CD4-positive, alpha-beta T cell (primary cell): Measurements from ENCODE around the gene FAM131C. TPM values are rescaled to one million over a fixed set of nuclear protein-coding genes. Genes with fewer than 3 reads are reported as not detected.

Experiments
- ATAC-seq: fragments of 200-7000 bp; cut with Tn5 transposase; one replicate; pipeline ENCODE4 v1.10.0; 2022; ENCODE audit warnings: mild to moderate bottlenecking; ENCODE audit not compliant: poor library complexity
- CTCF ChIA-PET: fragments of 350-600 bp; sonication (Branson Sonifier 250); formaldehyde crosslinking; loops from one replicate; lab custom pipeline; 2021; ENCODE audit warnings: antibody characterized with exemption, inconsistent platforms; lab: Charles Lee
- POLR2A ChIA-PET: fragments of 350-600 bp; sonication (Branson Sonifier 250); formaldehyde crosslinking; loops from one replicate; lab custom pipeline; 2021; ENCODE audit warnings: antibody characterized with exemption, inconsistent platforms; lab: Charles Lee
- DNase-seq, 14 experiments: peaks; one replicate each; pipeline ENCODE4 v3.0.0-alpha.2; 2013 to 2020; ENCODE audit warnings: mixed read lengths in 2 of 14
- H3K27ac ChIP-seq, 2 donors: one replicate each; pipeline versions ENCODE4 v1.5.1 to v1.7.0; 2013; ENCODE audit warnings: low read length in 2 of 2, low read depth in 1 of 2, mild to moderate bottlenecking in 1 of 2
- H3K27me3 ChIP-seq, 2 experiments: 1 replicate in 1 of 2; 2 replicates in 1 of 2; pipeline versions ENCODE4 v1.6.1 to v1.7.0; 2013; ENCODE audit warnings: low read length in 2 of 2, control low read depth in 1 of 2, mild to moderate bottlenecking in 1 of 2, moderate library complexity in 1 of 2; ENCODE audit not compliant: insufficient read depth in 2 of 2, control insufficient read depth in 1 of 2
- H3K36me3 ChIP-seq: one replicate; pipeline ENCODE4 v1.6.1; 2013; ENCODE audit warnings: low read length, control low read depth; ENCODE audit not compliant: insufficient read depth
- H3K4me1 ChIP-seq: one replicate; pipeline ENCODE4 v1.6.1; 2013; ENCODE audit warnings: low read length, control low read depth; ENCODE audit not compliant: insufficient read depth
- H3K4me3 ChIP-seq: one replicate; pipeline ENCODE4 v1.5.1; 2013; ENCODE audit warnings: mild to moderate bottlenecking, low read length, moderate library complexity
- H3K9me3 ChIP-seq, 2 experiments: 1 replicate in 1 of 2; 2 replicates in 1 of 2; pipeline versions ENCODE4 v1.6.1 to v1.7.0; 2013; ENCODE audit warnings: low read length in 2 of 2, mild to moderate bottlenecking in 2 of 2, control low read depth in 1 of 2, moderate library complexity in 1 of 2; ENCODE audit not compliant: control insufficient read depth in 1 of 2, insufficient read depth in 1 of 2
- H3K27ac Mint-ChIP-seq: one replicate; pipeline ENCODE4 v1.8.0; 2020; ENCODE audit warnings: mixed read lengths
- H3K27me3 Mint-ChIP-seq: one replicate; pipeline ENCODE4 v1.8.0; 2021; ENCODE audit warnings: mixed read lengths
- H3K36me3 Mint-ChIP-seq: one replicate; pipeline ENCODE4 v1.8.0; 2021; ENCODE audit warnings: low read depth, mixed read lengths
- H3K4me1 Mint-ChIP-seq: one replicate; pipeline ENCODE4 v1.8.0; 2021; ENCODE audit warnings: low read depth, mixed read lengths
- H3K4me3 Mint-ChIP-seq: one replicate; pipeline ENCODE4 v1.8.0; 2020; ENCODE audit warnings: mild to moderate bottlenecking, mixed read lengths
- H3K9me3 Mint-ChIP-seq: one replicate; pipeline ENCODE4 v1.8.0; 2020; ENCODE audit warnings: mixed read lengths
- intact Hi-C, 2 experiments: fragments of 100-400 bp; cut with DNase I in 1 of 2; cut with micrococcal nuclease in 1 of 2; formaldehyde crosslinking; loops; one replicate each; pipeline versions ENCODE4 v1.15.1 to v1.9.0; 2023 to 2025; cut with DNase I, micrococcal nuclease
- total RNA-seq, 174 experiments: library from RNA in 2 of 174; stranded (reverse) in 2 of 174; gene quantifications; one replicate each; pipeline ENCODE4 v1.2.3 and lab custom pipeline; 2021 to 2026
- TF ChIP-seq, protein P1 (sequence below): fragments of 200-600 bp; IDR thresholded peaks from one replicate; pipeline ENCODE4 v1.8.0; 2022; ENCODE audit warnings: antibody characterized with exemption, mild to moderate bottlenecking

FAM131C gene
- total RNA-seq, 2 experiments from 2014 or later: not detected

DNA sequence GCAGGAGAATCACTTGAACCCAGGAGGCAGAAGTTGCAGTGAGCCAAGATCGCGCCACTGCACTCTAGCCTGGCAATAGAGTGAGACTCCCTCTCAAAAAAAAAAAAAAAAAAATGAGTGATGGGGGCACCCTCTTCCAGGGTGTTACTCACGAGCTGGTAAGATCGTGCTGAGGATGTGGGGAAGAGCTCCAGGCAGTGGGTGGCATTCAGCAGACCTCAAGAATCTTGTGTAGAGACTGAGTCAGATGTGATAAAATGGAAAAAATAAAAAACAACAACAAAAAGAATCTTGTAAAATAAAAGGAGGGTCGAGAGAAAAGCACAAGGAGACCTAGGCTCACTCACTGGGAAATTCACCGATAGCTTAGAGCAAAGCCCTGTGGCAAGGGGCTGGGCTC, 43.9 kb upstream of the FAM131C start:
- Histone ChIP-seq H3K27me3 (peaks cover 0 to 4% of the 10 kb centered on the region in 2 experiments), H3K36me3 (no peaks in the 10 kb centered on the region), H3K27ac (no peak overlapping the region), H3K9me3 (no peaks in the 10 kb centered on the region), H3K4me3 (no peak overlapping the region), H3K4me1 (peaks cover 4% of the 10 kb centered on the region)
- no peak overlapping the region for H3K27ac Mint-ChIP-seq
- POLR2A ChIA-PET: no interaction called here
- DNase-seq: no peak
- intact Hi-C loops: no loop called here
- ATAC-seq: no peak
- no peak overlapping the region for H3K4me3 Mint-ChIP-seq
- CTCF ChIA-PET: no interaction called here
- H3K9me3 Mint-ChIP-seq: no peaks in the 10 kb centered on the region
- no peaks in the 10 kb centered on the region for H3K36me3 Mint-ChIP-seq
- H3K4me1 Mint-ChIP-seq: no peaks in the 10 kb centered on the region
- TF ChIP-seq, protein P1, sequence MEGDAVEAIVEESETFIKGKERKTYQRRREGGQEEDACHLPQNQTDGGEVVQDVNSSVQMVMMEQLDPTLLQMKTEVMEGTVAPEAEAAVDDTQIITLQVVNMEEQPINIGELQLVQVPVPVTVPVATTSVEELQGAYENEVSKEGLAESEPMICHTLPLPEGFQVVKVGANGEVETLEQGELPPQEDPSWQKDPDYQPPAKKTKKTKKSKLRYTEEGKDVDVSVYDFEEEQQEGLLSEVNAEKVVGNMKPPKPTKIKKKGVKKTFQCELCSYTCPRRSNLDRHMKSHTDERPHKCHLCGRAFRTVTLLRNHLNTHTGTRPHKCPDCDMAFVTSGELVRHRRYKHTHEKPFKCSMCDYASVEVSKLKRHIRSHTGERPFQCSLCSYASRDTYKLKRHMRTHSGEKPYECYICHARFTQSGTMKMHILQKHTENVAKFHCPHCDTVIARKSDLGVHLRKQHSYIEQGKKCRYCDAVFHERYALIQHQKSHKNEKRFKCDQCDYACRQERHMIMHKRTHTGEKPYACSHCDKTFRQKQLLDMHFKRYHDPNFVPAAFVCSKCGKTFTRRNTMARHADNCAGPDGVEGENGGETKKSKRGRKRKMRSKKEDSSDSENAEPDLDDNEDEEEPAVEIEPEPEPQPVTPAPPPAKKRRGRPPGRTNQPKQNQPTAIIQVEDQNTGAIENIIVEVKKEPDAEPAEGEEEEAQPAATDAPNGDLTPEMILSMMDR: no peak
- no peaks in the 10 kb centered on the region for H3K27me3 Mint-ChIP-seq

DNA sequence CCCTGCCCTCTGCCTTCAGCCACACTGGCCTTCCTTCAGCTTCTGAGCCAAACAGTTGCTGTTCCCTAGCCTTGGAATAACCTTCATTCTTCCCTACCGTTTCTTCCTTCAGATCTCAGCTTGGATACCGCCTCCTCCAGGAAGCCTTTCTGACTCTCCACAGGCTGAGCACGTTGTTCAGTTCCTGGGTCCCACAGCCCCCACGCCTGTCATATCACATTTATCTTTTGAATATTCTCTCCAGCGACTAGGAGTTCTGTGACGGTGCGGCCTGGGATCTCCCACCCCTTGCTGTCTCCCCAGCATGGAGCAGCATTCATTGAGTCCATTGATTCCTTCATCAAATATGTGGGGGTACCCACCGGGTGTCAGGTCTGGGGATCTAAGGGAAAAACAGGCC, 43.2 kb upstream of the FAM131C start:
- Mint-ChIP-seq H3K27me3 (peaks cover 4% of the 10 kb centered on the region), H3K9me3 (no peaks in the 10 kb centered on the region), H3K4me3 (no peak overlapping the region), H3K4me1 (no peaks in the 10 kb centered on the region), H3K27ac (no peak overlapping the region), H3K36me3 (no peaks in the 10 kb centered on the region)
- no peak for DNase-seq
- TF ChIP-seq, protein P1: no peak
- no peak for ATAC-seq
- H3K36me3 ChIP-seq: no peaks in the 10 kb centered on the region
- ChIA-PET CTCF (no interaction called here), POLR2A (no interaction called here)
- H3K27me3 ChIP-seq: peaks cover 0 to 8% of the 10 kb centered on the region in 2 experiments
- intact Hi-C loops: no loop called here
- no peaks in the 10 kb centered on the region for H3K9me3 ChIP-seq
- no peak overlapping the region for H3K27ac ChIP-seq
- no peak overlapping the region for H3K4me3 ChIP-seq
- no peaks in the 10 kb centered on the region for H3K4me1 ChIP-seq

DNA sequence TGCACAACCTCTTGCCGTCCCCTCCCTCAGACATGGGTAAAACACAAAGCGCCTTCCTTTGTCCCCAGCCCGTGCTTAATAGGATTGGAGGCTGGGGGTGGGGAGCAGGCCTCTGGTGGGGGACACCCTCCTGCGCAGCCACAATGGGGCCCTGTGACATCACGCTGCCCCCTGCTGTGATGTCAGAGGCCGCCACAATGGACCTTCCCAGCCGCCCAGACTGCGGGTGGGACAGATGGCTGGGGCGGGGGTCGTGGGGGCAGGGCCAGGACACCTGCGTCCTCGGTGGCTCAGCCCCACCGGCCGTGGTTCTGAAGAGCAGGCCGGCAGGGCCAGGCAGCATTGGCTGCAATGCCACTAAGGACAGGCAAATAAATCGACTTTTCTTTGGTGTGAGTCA, 42.6 kb upstream of the FAM131C start:
- Histone ChIP-seq H3K27me3 (peaks cover 0 to 8% of the 10 kb centered on the region in 2 experiments), H3K9me3 (peaks cover 0 to under 1% of the 10 kb centered on the region in 2 experiments), H3K4me1 (no peaks in the 10 kb centered on the region), H3K36me3 (no peaks in the 10 kb centered on the region), H3K27ac (no peak overlapping the region), H3K4me3 (no peak overlapping the region)
- H3K9me3 Mint-ChIP-seq: no peaks in the 10 kb centered on the region
- no peaks in the 10 kb centered on the region for H3K36me3 Mint-ChIP-seq
- peaks cover 5% of the 10 kb centered on the region for H3K27me3 Mint-ChIP-seq
- H3K4me3 Mint-ChIP-seq: no peak overlapping the region
- H3K4me1 Mint-ChIP-seq: no peaks in the 10 kb centered on the region
- ChIA-PET POLR2A (no interaction called here), CTCF (no interaction called here)
- no peak overlapping the region for H3K27ac Mint-ChIP-seq
- DNase-seq (no peak), ATAC-seq (no peak)
- intact Hi-C loops: no loop called here
- TF ChIP-seq, protein P1: no peak
